Heart right ventricle (tissue), 16 donors: ENCODE measurements around the gene USE1. TPM values are rescaled to one million over a fixed set of nuclear protein-coding genes. Genes with fewer than 3 reads are reported as not detected.

ENCODE experiments used
- ATAC-seq, 8 donors: fragments of 200-7000 bp; cut with Tn5 transposase; one replicate each; pipeline ENCODE4 v1.9.1; 2020; ENCODE audit warnings: mild to moderate bottlenecking in 8 of 8, moderate library complexity in 8 of 8, moderate number of reproducible peaks in 1 of 8
- DNase-seq, 2 donors: peaks; one replicate each; pipeline ENCODE4 v3.0.0-alpha.2; 2020
- H3K27ac ChIP-seq, 10 donors: fragments of 200-600 bp; sonication (generic) in 2 of 10; one replicate each; pipeline versions ENCODE4 v1.5.0 to v1.8.0; 2020 to 2022; ENCODE audit warnings: mild to moderate bottlenecking in 3 of 10
- H3K27me3 ChIP-seq, 7 donors: fragments of 200-600 bp; one replicate each; pipeline ENCODE4 v1.8.0; 2021 to 2022; ENCODE audit warnings: mild to moderate bottlenecking in 2 of 7
- H3K36me3 ChIP-seq, 9 donors: fragments of 200-600 bp; sonication (generic) in 1 of 9; one replicate each; pipeline versions ENCODE4 v1.5.0 to v1.8.0; 2020 to 2022; ENCODE audit warnings: mild to moderate bottlenecking in 2 of 9
- H3K4me1 ChIP-seq, 9 donors: fragments of 200-600 bp; sonication (generic) in 1 of 9; one replicate each; pipeline versions ENCODE4 v1.5.0 to v1.8.0; 2020 to 2022; ENCODE audit warnings: mild to moderate bottlenecking in 4 of 9
- H3K4me3 ChIP-seq, 10 donors: fragments of 200-600 bp; sonication (generic) in 2 of 10; one replicate each; pipeline versions ENCODE4 v1.5.0 to v1.8.0; 2020 to 2022; ENCODE audit warnings: mild to moderate bottlenecking in 7 of 10, moderate library complexity in 2 of 10
- H3K9me3 ChIP-seq, 11 donors: fragments of 200-600 bp in 10 of 11; sonication (generic) in 2 of 11; one replicate each; pipeline versions ENCODE4 v1.5.0 to v1.8.0; 2013 to 2022; ENCODE audit warnings: mild to moderate bottlenecking in 2 of 11, control low read depth in 1 of 11, moderate library complexity in 1 of 11
- CTCF ChIP-seq, 9 donors: fragments of 200-600 bp; sonication (generic) in 2 of 9; IDR thresholded peaks; one replicate each; pipeline versions ENCODE4 v1.5.0 to v1.8.0; 2021 to 2022; ENCODE audit warnings: antibody characterized with exemption in 9 of 9, mild to moderate bottlenecking in 5 of 9, moderate library complexity in 1 of 9
- WGBS, 2 donors: extraction: QIAGEN DNeasy Blood & Tissue Kit; methylation state at CpG; one replicate each; pipeline ENCODE4 v1.1.7; 2013; ENCODE audit warnings: inconsistent platforms in 1 of 2; 5-methylcytosine and 5-hydroxymethylcytosine counted together
- intact Hi-C, 10 donors: fragments of 100-400 bp; cut with DNase I; formaldehyde crosslinking; loops; one replicate each; pipeline versions ENCODE4 v1.11.1 to v1.14.2; 2022
- polyA plus RNA-seq, 2 donors: library from polyadenylated mRNA; stranded (reverse); fragments of 200-250 nt; gene quantifications; one replicate each; pipeline ENCODE4 v1.2.3, GENCODE V29; 2013
- total RNA-seq, 10 donors: library from RNA; stranded (reverse); fragmentation: NEBNext Ultra II Directional in 3 of 10; extraction: Animal tissue kit (Norgen Biotek cat#: 25700) in 3 of 10; gene quantifications; one replicate each; pipeline versions ENCODE4 v1.2.1 to v1.2.4, GENCODE V29; 2021 to 2023
- donor health status: Arrhythmogenic right ventricular cardiomyopathy.
- donor health status: ischemic (EF 13 %, LVEDD 7.1; RV severe dilation, severe dysfunction).
- donor health status: healthy with polysubstance abuse.
- donor health status: DM: no; HTN: yes; CAD: no.
- donor health status: DM: no; HTN: no; CAD: no.
- donor health status: ischemic (EF 25% LVEDD 6.9; RV normal size, moderate dysfunction).
- donor health status: ischemic (EF 25% LVEDD 5.7; RV mildly dilated, moderate dysfunction).
- donor health status: healthy.
- donor health status: DM: yes; HTN: yes; CAD: no.
- donor health status: Ischemic cardiomyopathy.
- donor health status: ischemic (EF 35%, LVEDD 5.7; RV mildly dilated, moderate dysfunction).
- donor health status: nonischemic (EF 11% LVEDD 7.7; RV severe dilation, severe dysfunction).
- donor health status: DM: yes; HTN: yes; CAD: no.
- donor health status: PGD.
- donor health status: ischemic (EF 29% LVEDD 5.4; RV normal size, mild dysfunction).
- donor health status: nonischemic (EF 23%, LVEDD 6.1; RV moderate dilation, normal function).

The USE1 gene
- total and polyA plus RNA-seq, 12 donors, result 25.1 to 67.6 (median 30.2) TPM

- H3K4me1 ChIP-seq, result peaks cover 0 to 34% (median 5%) of the 10 kb centered on the region in 9 donors
- peak; percentile 77 to 86 for DNase-seq
- TF ChIP-seq CTCF (IDR thresholded peaks at IDR 0.05), result peak; percentile 82 to 96 (median 87)
- ATAC-seq, result peak; percentile 67 to 86 (median 80)
- intact Hi-C loops, result loop anchor here in 1 of 10 donors (2.0 kb wide), 1 partner anchor 22 kb away; no protein-coding TSS in a partner anchor
- H3K27me3 ChIP-seq, result no peaks in the 10 kb centered on the region
- no peak overlapping the region for H3K27ac ChIP-seq
- H3K4me3 ChIP-seq, result peak overlapping the region in 2 of 10 donors; percentile 11 to 63
- 24 to 26% methylated on average over 15 of the region's 15 CpGs for WGBS, 2 donors
- H3K36me3 ChIP-seq, result peaks cover 0 to 38% (median 0%) of the 10 kb centered on the region in 9 donors
- H3K9me3 ChIP-seq, result peaks cover 0 to 16% (median 6%) of the 10 kb centered on the region in 11 donors
Measured at GRCh38 chr19:17260842-17261325, 45.7 kb downstream of the USE1 start.

DNA sequence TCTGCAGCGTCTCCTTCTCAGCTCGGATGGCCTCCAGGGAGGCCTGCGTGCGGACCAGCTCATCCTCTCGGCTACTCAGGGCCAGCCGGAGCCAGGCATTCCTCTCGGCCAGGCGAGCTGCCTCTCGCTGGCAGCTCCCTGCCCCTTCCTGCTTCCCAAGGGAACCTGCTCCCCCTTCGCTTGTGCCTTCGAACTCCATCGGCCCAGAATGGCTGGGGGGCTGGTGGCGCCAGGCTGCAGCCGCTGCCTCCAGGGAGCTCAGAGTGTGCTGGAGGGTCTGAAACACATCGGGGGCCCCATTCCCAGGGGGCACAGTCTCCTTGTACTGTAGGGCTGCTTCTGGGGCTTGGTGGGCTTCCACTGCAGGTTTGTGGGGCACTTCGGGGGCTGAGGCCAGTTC lies 47.4 kb downstream of the USE1 start:
- TF ChIP-seq CTCF (IDR thresholded peaks at IDR 0.05), result no peak
- Histone ChIP-seq H3K9me3 (peaks cover 0 to 16% (median 6%) of the 10 kb centered on the region in 11 donors), H3K36me3 (peaks cover 0 to 28% (median 0%) of the 10 kb centered on the region in 9 donors), H3K27ac (peak overlapping the region in 6 of 10 donors; percentile 4 to 95 (median 64)), H3K27me3 (no peaks in the 10 kb centered on the region), H3K4me1 (peaks cover 0 to 44% (median 10%) of the 10 kb centered on the region in 9 donors), H3K4me3 (peak overlapping the region in 9 of 10 donors; percentile 47 to 71 (median 61))
- 50 to 55% methylated on average over 16 of the region's 16 CpGs for WGBS, 2 donors
- ATAC-seq, result no peak
- intact Hi-C loops, result no loop called here
- DNase-seq, result no peak

DNA sequence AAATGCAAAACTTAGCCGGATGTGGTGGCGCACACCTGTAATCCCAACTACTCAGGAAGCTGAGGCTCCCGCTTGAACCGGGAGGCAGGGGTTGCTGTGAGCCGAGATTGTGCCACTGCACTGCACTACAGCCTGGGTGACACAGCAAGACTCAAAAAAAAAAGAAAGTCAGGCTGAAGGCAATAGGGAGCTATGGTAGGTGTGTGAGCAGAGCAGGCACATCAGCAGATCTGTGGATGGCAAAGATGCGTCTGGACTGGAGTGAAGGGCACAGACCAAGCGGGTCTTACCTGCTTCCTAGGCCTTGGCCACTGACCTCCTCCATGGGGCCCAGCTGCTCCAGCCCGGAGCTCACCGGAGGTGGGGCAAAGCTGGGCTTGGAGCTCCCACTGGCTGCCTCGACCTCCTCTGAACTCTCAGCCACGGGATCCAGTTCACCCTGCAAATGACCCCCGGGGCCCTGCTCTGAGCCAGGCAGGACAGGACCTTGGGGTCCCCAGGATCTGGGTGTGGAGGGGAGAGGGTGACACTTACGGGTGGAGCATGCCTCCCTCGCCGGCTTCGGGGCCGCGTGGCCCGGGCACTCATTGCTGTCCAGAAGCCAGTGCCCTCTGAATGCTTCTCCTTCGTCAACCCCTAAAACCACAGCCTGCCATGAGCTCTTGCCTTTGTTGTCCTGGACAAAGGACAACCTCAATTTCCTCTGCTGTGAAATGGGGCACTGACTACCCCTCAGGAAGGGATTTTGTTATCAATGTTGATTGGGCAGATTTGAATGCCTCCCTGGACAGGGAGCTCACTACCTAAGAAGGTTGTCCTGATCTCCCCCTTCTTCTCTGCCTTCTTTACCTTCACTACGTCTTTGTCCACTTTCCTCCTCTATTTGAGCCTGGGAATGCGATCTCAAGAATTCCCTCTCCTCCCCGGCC lies 48.8 kb downstream of the USE1 start:
- H3K27ac ChIP-seq, result peak overlapping the region; percentile 70 to 96 (median 87)
- DNase-seq, result no peak
- ATAC-seq, result no peak
- H3K4me1 ChIP-seq, result peaks cover 2 to 52% (median 20%) of the 10 kb centered on the region in 9 donors
- intact Hi-C loops, result no loop called here
- no peaks in the 10 kb centered on the region for H3K27me3 ChIP-seq
- peaks cover 0 to 17% (median 3%) of the 10 kb centered on the region in 9 donors for H3K36me3 ChIP-seq
- peaks cover 0 to 12% (median 6%) of the 10 kb centered on the region in 11 donors for H3K9me3 ChIP-seq
- TF ChIP-seq CTCF (IDR thresholded peaks at IDR 0.05), result no peak
- H3K4me3 ChIP-seq, result peak overlapping the region; percentile 41 to 71 (median 60)
- WGBS, 2 donors, result 67 to 68% methylated on average over 23 of the region's 23 CpGs

DNA sequence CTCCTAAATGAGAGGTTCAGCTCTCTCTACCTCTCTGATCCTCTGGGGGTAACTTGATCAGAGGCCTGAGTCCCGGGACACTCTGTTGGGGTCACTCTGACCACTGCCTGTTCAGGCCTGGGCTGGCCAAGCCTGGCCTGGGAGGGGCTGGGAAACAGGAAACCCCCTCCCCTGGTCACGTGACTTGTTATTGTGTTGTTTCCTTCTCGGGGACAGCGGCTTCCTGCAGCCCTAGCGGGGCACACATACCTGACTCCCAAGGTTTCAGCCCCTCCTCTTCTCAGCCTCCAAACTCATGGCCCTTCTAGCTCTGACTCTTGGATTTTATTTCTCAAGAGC lies 49.5 kb downstream of the USE1 start, which contains the start of gene USHBP1:
USHBP1 (minus strand) TSS at position 105 of the 339 bp plus-strand sequence. CDS start 446 bp downstream, outside the sequence.
- Histone ChIP-seq H3K9me3 (peaks cover 0 to 6% (median 0%) of the 10 kb centered on the region in 11 donors), H3K4me1 (peaks cover 2 to 52% (median 20%) of the 10 kb centered on the region in 9 donors), H3K36me3 (peaks cover 0 to 17% (median 9%) of the 10 kb centered on the region in 9 donors), H3K4me3 (peak within 1 kb of the TSS; percentile 41 to 71 (median 60)), H3K27ac (peak within 1 kb of the TSS; percentile 70 to 96 (median 87)), H3K27me3 (no peaks in the 10 kb centered on the region)
- no peak for TF ChIP-seq CTCF (IDR thresholded peaks at IDR 0.05)
- WGBS, 2 donors, result 17 to 37% methylated on average over 5 of the region's 5 CpGs
- DNase-seq (peak; percentile 56 to 81), ATAC-seq (peak; percentile 4 to 70 (median 42))
- intact Hi-C loops, result no loop called here
